Upper lobe of right lung (tissue), 1 donor: Measurements from ENCODE around the gene MTFR1L. TPM values are rescaled to one million over a fixed set of nuclear protein-coding genes. Genes with fewer than 3 reads are reported as not detected.

Source experiments
- ATAC-seq: fragments of 200-7000 bp; cut with Tn5 transposase; one replicate; pipeline ENCODE4 v1.9.1; 2020; ENCODE audit warnings: mild to moderate bottlenecking, moderate library complexity
- DNase-seq: peaks from one replicate; pipeline ENCODE4 v3.0.0-alpha.2; 2020
- H3K27ac ChIP-seq: fragments of 200-600 bp; one replicate; pipeline ENCODE4 v1.8.0; 2022
- H3K27me3 ChIP-seq: fragments of 200-600 bp; one replicate; pipeline ENCODE4 v1.8.0; 2022; ENCODE audit warnings: mild to moderate bottlenecking
- H3K36me3 ChIP-seq: fragments of 200-600 bp; one replicate; pipeline ENCODE4 v1.8.0; 2022
- H3K4me1 ChIP-seq: fragments of 200-600 bp; one replicate; pipeline ENCODE4 v1.8.0; 2022
- H3K4me3 ChIP-seq: fragments of 200-600 bp; one replicate; pipeline ENCODE4 v1.8.0; 2022; ENCODE audit warnings: mild to moderate bottlenecking
- H3K9me3 ChIP-seq: fragments of 200-600 bp; one replicate; pipeline ENCODE4 v1.8.0; 2022
- intact Hi-C: fragments of 100-400 bp; cut with DNase I; formaldehyde crosslinking; loops from one replicate; pipeline ENCODE4 v1.11.0; 2022
- total RNA-seq: library from RNA; stranded (reverse); fragmentation: NEBNext Ultra II Directional; extraction: Animal tissue kit (Norgen Biotek cat#: 25700); gene quantifications from one replicate; pipeline ENCODE4 v1.2.1, GENCODE V29; 2021
- TF ChIP-seq, protein P1 (sequence below): fragments of 200-600 bp; IDR thresholded peaks from one replicate; pipeline ENCODE4 v1.8.0; 2022; ENCODE audit warnings: antibody characterized with exemption
- donor health status: DM: no; HTN: yes; CAD: no; lungs with severe emphysema.

The MTFR1L gene
- total RNA-seq, 1 donor from 2014 or later: 46.0 TPM

DNA sequence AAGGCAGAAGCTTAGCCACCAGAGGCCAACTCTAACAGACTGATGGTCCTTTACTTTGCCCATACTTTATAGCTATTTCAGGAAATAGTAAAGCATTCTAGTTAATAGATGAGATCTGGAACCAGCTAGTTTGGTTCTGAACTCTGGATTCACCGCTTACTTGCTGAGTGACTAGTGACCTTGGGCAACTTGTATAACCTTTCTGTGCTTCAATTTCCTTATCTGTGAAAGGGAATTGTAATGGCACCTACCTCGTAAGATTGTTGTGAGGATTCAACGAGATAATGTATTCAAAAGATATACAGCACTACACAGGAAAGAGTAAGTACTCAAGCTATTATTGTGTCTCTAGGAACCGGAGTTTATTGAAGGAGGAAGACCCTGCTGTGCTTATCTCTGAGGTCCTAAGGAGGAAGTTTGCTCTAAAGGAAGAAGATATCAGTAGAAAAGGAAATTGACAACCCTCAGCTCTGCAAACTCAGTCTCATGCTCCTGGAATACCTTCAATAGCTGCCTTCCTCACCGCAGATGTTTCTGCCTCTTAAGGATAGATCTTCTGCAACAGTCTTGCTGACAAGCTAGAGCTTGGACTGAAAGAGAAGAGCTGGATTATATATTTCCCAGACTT is 11.9 kb downstream of the MTFR1L start:
- Histone ChIP-seq H3K27me3 (no peaks in the 10 kb centered on the region), H3K36me3 (peaks cover 76% of the 10 kb centered on the region), H3K27ac (no peak overlapping the region), H3K4me3 (no peak overlapping the region), H3K9me3 (no peaks in the 10 kb centered on the region), H3K4me1 (no peaks in the 10 kb centered on the region)
- ATAC-seq: no peak
- no peak for DNase-seq
- intact Hi-C loops: no loop called here
- TF ChIP-seq, protein P1, sequence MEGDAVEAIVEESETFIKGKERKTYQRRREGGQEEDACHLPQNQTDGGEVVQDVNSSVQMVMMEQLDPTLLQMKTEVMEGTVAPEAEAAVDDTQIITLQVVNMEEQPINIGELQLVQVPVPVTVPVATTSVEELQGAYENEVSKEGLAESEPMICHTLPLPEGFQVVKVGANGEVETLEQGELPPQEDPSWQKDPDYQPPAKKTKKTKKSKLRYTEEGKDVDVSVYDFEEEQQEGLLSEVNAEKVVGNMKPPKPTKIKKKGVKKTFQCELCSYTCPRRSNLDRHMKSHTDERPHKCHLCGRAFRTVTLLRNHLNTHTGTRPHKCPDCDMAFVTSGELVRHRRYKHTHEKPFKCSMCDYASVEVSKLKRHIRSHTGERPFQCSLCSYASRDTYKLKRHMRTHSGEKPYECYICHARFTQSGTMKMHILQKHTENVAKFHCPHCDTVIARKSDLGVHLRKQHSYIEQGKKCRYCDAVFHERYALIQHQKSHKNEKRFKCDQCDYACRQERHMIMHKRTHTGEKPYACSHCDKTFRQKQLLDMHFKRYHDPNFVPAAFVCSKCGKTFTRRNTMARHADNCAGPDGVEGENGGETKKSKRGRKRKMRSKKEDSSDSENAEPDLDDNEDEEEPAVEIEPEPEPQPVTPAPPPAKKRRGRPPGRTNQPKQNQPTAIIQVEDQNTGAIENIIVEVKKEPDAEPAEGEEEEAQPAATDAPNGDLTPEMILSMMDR: no peak

DNA sequence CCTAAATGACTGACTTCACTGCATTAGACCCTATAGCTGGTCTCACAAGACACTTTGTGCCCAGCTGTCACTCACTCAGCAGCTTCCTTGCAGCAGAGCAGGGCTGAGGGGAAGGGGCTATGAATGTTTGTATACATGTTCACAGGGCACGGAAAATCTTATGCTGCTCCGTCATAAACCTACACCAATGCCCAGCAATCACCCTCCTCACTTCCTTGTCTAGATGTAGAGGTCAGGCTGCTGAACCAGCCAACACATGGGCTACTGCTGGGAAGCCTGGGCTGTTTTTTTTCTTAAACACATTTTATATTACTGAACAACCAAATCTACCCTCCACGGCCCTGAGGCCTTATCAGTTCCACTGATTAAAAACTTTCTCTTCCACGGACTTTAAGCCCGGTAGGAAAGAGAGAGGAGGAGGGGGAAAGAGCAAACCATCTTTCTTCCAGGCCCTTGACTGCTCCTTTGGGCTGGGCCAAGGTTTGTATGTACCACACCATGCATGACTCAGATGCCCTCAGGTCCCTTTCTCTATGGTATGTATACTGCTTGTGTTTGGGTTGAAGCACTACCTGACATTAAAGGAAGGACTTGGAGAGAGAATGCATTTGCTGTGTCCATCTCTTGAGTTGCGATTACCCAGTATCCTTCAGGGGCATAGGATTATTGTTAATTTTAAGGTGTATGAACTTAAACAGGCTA is 12.7 kb downstream of the MTFR1L start:
- intact Hi-C loops: no loop called here
- ATAC-seq: no peak
- Histone ChIP-seq H3K27ac (no peak overlapping the region), H3K36me3 (peaks cover 67% of the 10 kb centered on the region), H3K27me3 (no peaks in the 10 kb centered on the region), H3K4me1 (no peaks in the 10 kb centered on the region), H3K4me3 (no peak overlapping the region), H3K9me3 (no peaks in the 10 kb centered on the region)
- DNase-seq: no peak
- TF ChIP-seq, protein P1: no peak

DNA sequence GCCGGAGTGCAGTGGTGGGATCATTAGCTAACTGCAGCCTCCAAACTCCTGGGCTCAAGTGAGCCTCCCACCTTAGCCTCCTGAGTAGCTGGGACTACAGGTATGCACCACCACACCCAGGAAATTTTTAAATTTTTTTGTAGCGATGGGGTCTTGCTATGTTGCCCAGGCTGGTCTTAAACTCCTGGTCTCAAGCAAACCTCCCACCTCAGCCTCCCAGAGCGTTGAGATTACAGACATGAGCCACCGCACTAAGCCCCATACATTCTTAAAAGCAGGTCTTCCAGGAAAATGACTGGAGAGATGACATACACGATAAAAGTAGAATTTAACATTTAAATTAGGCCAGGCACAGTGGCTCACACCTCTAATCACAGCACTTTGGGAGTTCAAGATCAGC is 13.4 kb downstream of the MTFR1L start:
- H3K27ac ChIP-seq: no peak overlapping the region
- no peaks in the 10 kb centered on the region for H3K27me3 ChIP-seq
- peaks cover 61% of the 10 kb centered on the region for H3K36me3 ChIP-seq
- intact Hi-C loops: no loop called here
- H3K9me3 ChIP-seq: no peaks in the 10 kb centered on the region
- no peak overlapping the region for H3K4me3 ChIP-seq
- no peak for DNase-seq
- H3K4me1 ChIP-seq: no peaks in the 10 kb centered on the region
- TF ChIP-seq, protein P1: no peak
- no peak for ATAC-seq

DNA sequence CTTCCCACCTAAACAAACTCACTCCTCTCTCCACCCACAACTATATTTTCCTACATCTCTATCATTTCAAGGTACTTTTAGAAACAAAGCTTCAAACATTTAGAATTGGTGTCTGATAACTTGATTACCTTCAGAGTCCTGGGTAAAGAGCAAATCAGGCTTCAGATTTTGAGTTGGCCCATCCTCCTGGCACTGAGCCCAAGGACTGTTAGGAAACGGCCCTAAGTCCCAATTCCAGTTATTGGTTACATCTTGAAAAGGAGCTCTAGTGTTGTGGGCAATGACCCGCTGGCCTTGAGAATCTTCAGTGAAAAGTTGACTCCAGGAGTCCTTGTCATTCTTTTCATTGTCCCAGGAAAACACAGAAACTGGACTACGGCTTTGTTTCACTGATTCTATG is 15.1 kb downstream of the MTFR1L start:
- Histone ChIP-seq H3K27ac (no peak overlapping the region), H3K9me3 (no peaks in the 10 kb centered on the region), H3K4me3 (no peak overlapping the region), H3K27me3 (no peaks in the 10 kb centered on the region), H3K36me3 (peaks cover 43% of the 10 kb centered on the region), H3K4me1 (no peaks in the 10 kb centered on the region)
- TF ChIP-seq, protein P1: no peak
- intact Hi-C loops: no loop called here
- ATAC-seq (no peak), DNase-seq (no peak)

DNA sequence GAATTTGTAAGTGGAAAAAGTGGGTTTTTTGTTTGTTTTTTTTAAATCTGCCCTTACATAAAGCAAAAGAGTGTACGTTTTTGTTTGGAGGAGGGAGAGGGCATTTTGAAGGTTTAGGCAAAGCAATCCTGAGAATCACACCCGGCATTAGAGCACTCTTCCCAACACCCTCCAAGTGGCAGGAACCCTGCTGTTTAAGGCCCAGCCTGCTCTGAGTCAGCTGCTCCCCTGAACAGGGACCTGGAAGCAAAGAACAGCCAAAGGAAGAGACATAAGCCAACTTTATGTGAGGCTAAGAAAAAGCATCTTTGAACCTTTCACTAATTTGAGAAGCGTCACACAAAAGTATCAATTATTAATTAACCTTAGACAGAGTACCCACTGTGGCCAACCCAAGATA is 16.9 kb downstream of the MTFR1L start:
- no peak overlapping the region for H3K4me3 ChIP-seq
- no peaks in the 10 kb centered on the region for H3K9me3 ChIP-seq
- no peaks in the 10 kb centered on the region for H3K4me1 ChIP-seq
- TF ChIP-seq, protein P1: no peak
- no peak for ATAC-seq
- H3K36me3 ChIP-seq: peaks cover 25% of the 10 kb centered on the region
- no peak overlapping the region for H3K27ac ChIP-seq
- no peak for DNase-seq
- H3K27me3 ChIP-seq: no peaks in the 10 kb centered on the region
- intact Hi-C loops: no loop called here
